Activated B cell treated with CpG ODN at 0.5 μM for 24 hours (primary cell): Measurements from ENCODE around the gene ZNF512. TPM values are rescaled to one million over a fixed set of nuclear protein-coding genes. Genes with fewer than 3 reads are reported as not detected.

Source experiments
- ATAC-seq: fragments of 200-7000 bp; cut with Tn5 transposase; one replicate; pipeline ENCODE4 v1.10.0; 2021; ENCODE audit warnings: low read depth, mild to moderate bottlenecking, moderate library complexity
- CTCF ChIA-PET: fragments of 350-600 bp; sonication (Branson Sonifier 250); formaldehyde crosslinking; loops from one replicate; lab custom pipeline; 2021; ENCODE audit warnings: antibody characterized with exemption; lab: Charles Lee
- POLR2A ChIA-PET: fragments of 350-600 bp; sonication (Branson Sonifier 250); formaldehyde crosslinking; loops from one replicate; lab custom pipeline; 2021; ENCODE audit warnings: antibody characterized with exemption; lab: Charles Lee
- DNase-seq: peaks from one replicate; pipeline ENCODE4 v3.0.0; 2022
- H3K27ac Mint-ChIP-seq: one replicate; pipeline ENCODE4 v1.8.0; 2020; ENCODE audit warnings: mixed read lengths
- H3K27me3 Mint-ChIP-seq: one replicate; pipeline ENCODE4 v1.8.0; 2021; ENCODE audit warnings: mixed read lengths
- H3K36me3 Mint-ChIP-seq: one replicate; pipeline ENCODE4 v1.8.0; 2021; ENCODE audit warnings: low read depth, mixed read lengths
- H3K4me1 Mint-ChIP-seq: one replicate; pipeline ENCODE4 v1.8.0; 2021; ENCODE audit warnings: mixed read lengths
- H3K4me3 Mint-ChIP-seq: one replicate; pipeline ENCODE4 v1.8.0; 2020; ENCODE audit warnings: mild to moderate bottlenecking, mixed read lengths
- H3K9me3 Mint-ChIP-seq: one replicate; pipeline ENCODE4 v1.8.0; 2020; ENCODE audit warnings: mixed read lengths
- CTCF ChIP-seq: fragments of 200-600 bp; IDR thresholded peaks from one replicate; pipeline ENCODE4 v1.8.0; 2022; ENCODE audit warnings: antibody characterized with exemption, mild to moderate bottlenecking
- intact Hi-C: fragments of 100-400 bp; cut with micrococcal nuclease; formaldehyde crosslinking; loops from one replicate; pipeline ENCODE4 v1.15.1; 2024
- total RNA-seq: library from RNA; stranded (reverse); gene quantifications from 2 replicates; pipeline ENCODE4 v1.2.3, GENCODE V29; 2022

The ZNF512 gene
- total RNA-seq, 1 donor from 2014 or later = 48.7 TPM

GRCh38 chr2:27655155-27655951 lies 72.5 kb downstream of the ZNF512 start:
- Mint-ChIP-seq H3K27ac (no peak overlapping the region), H3K27me3 (no peaks in the 10 kb centered on the region), H3K4me3 (no peak overlapping the region), H3K9me3 (no peaks in the 10 kb centered on the region), H3K36me3 (peaks cover 74% of the 10 kb centered on the region), H3K4me1 (peaks cover 11% of the 10 kb centered on the region)
- POLR2A ChIA-PET = no interaction called here
- intact Hi-C loops = no loop called here
- DNase-seq = no peak
- no peak for TF ChIP-seq CTCF
- CTCF ChIA-PET = interaction anchor here (1.3 kb wide), 1 partner anchor 28 kb away, joined by 3 read pairs; no protein-coding TSS in a partner anchor
- ATAC-seq = no peak

GRCh38 chr2:27661371-27661770 lies 78.5 kb downstream of the ZNF512 start:
- H3K27me3 Mint-ChIP-seq = no peaks in the 10 kb centered on the region
- no peaks in the 10 kb centered on the region for H3K9me3 Mint-ChIP-seq
- no peak overlapping the region for H3K27ac Mint-ChIP-seq
- CTCF ChIA-PET = no interaction called here
- TF ChIP-seq CTCF = no peak
- POLR2A ChIA-PET = no interaction called here
- H3K4me3 Mint-ChIP-seq = peak overlapping the region; percentile 100
- peaks cover 56% of the 10 kb centered on the region for H3K36me3 Mint-ChIP-seq
- intact Hi-C loops = no loop called here
- peaks cover 46% of the 10 kb centered on the region for H3K4me1 Mint-ChIP-seq
- no peak for DNase-seq
- ATAC-seq = no peak

- POLR2A ChIA-PET = interaction anchor here (0.6 to 2.0 kb wide), 14 partner anchors 16 to 508 kb away, joined by 3 to 20 read pairs (median 4); partner anchors contain the start of genes ATRAID, BABAM2, CCDC121 and EIF2B4
- TF ChIP-seq CTCF = no peak
- intact Hi-C loops = loop anchor here (1.0 kb wide), 6 partner anchors 20 to 729 kb away; partner anchors contain the start of genes CCDC121, EIF2B4, FOSL2 and GPN1
- H3K27me3 Mint-ChIP-seq = no peaks in the 10 kb centered on the region
- peaks cover 46% of the 10 kb centered on the region for H3K4me1 Mint-ChIP-seq
- ATAC-seq = peak; percentile 81
- H3K27ac Mint-ChIP-seq = peak within 1 kb of the TSS; percentile 99
- peak within 1 kb of the TSS; percentile 100 for H3K4me3 Mint-ChIP-seq
- CTCF ChIA-PET = interaction anchor here (1.7 kb wide), 1 partner anchor 20 kb away, joined by 12 read pairs; no protein-coding TSS in a partner anchor
- peaks cover 58% of the 10 kb centered on the region for H3K36me3 Mint-ChIP-seq
- peak; percentile 72 for DNase-seq
- no peaks in the 10 kb centered on the region for H3K9me3 Mint-ChIP-seq
These were observed 80.7 kb downstream of the ZNF512 start, which contains the start of the genes SLC4A1AP and SUPT7L for GRCh38 chr2:27663285-27664153. SLC4A1AP (plus strand) TSS chr2:27663889; CDS start chr2:27663915, 26 bp downstream. SUPT7L (minus strand) TSS chr2:27663614; CDS start chr2:27662192, 1,422 bp downstream.

GRCh38 chr2:27664154-27664574 lies 81.3 kb downstream of the ZNF512 start:
- Mint-ChIP-seq H3K4me3 (peak overlapping the region; percentile 100), H3K36me3 (peaks cover 62% of the 10 kb centered on the region), H3K4me1 (peaks cover 46% of the 10 kb centered on the region), H3K27ac (peak overlapping the region; percentile 99), H3K27me3 (no peaks in the 10 kb centered on the region), H3K9me3 (no peaks in the 10 kb centered on the region)
- intact Hi-C loops = no loop called here
- ATAC-seq = no peak
- CTCF ChIA-PET = interaction anchor here (1.7 kb wide), 1 partner anchor 19 kb away, joined by 12 read pairs; no protein-coding TSS in a partner anchor
- DNase-seq = no peak
- POLR2A ChIA-PET = interaction anchor here (0.5 to 2.0 kb wide), 9 partner anchors 18 to 452 kb away, joined by 3 to 20 read pairs (median 7); partner anchors contain the start of genes ATRAID, CCDC121, GPN1 and NRBP1
- no peak for TF ChIP-seq CTCF
